ENCODE measurements around the gene SLC4A8.

The SLC4A8 gene

DNA sequence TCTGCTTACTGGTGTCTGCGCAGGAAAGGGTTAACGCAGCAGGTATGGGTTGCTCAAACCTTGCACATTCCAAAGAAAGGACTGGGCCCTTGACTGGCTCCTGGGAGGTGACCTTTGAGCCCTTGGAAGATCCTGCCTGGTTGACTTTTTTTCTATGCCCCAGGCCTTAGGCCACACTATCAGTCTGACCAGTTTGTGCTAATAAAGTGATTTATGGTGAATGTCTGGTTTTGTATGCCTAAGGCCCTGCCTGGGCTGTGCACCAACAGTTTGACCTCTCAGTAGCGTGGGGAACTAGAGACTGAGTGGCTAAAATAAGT lies 105.0 kb downstream of the SLC4A8 start:
- TF ChIP-seq TOX (CRISPR knock-in tag; IDR thresholded peaks at IDR 0.05; ENCODE audit: borderline replicate concordance), result no peak
- no peak for TF ChIP-seq CREB5 (CRISPR knock-in tag; IDR thresholded peaks at IDR 0.05; ENCODE audit: low read depth)
- no peak for TF ChIP-seq ISL1 (CRISPR knock-in tag; IDR thresholded peaks at IDR 0.05)
- TF ChIP-seq TCF4 (CRISPR knock-in tag; IDR thresholded peaks at IDR 0.05; ENCODE audit: borderline replicate concordance), result no peak
- TF ChIP-seq PPARA (CRISPR knock-in tag; IDR thresholded peaks at IDR 0.05; ENCODE audit: borderline replicate concordance), result no peak
- TF ChIP-seq, protein P1, sequence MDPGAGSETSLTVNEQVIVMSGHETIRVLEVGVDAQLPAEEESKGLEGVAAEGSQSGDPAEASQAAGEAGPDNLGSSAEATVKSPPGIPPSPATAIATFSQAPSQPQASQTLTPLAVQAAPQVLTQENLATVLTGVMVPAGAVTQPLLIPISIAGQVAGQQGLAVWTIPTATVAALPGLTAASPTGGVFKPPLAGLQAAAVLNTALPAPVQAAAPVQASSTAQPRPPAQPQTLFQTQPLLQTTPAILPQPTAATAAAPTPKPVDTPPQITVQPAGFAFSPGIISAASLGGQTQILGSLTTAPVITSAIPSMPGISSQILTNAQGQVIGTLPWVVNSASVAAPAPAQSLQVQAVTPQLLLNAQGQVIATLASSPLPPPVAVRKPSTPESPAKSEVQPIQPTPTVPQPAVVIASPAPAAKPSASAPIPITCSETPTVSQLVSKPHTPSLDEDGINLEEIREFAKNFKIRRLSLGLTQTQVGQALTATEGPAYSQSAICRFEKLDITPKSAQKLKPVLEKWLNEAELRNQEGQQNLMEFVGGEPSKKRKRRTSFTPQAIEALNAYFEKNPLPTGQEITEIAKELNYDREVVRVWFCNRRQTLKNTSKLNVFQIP (CRISPR knock-in tag; IDR thresholded peaks at IDR 0.05; ENCODE audit: borderline replicate concordance, low read depth), result no peak
- no peak for TF ChIP-seq ZNF8 (CRISPR knock-in tag; IDR thresholded peaks at IDR 0.05)
- no peak for TF ChIP-seq ZNF70 (CRISPR knock-in tag; IDR thresholded peaks at IDR 0.05)
- TF ChIP-seq BACH2 (CRISPR knock-in tag; IDR thresholded peaks at IDR 0.05; ENCODE audit: borderline replicate concordance), result no peak
- no peak for TF ChIP-seq GLIS3 (CRISPR knock-in tag; IDR thresholded peaks at IDR 0.05)
- no peak for TF ChIP-seq ARNTL (CRISPR knock-in tag; IDR thresholded peaks at IDR 0.05; ENCODE audit: borderline replicate concordance, low read depth)
- ATAC-seq, result no peak

DNA sequence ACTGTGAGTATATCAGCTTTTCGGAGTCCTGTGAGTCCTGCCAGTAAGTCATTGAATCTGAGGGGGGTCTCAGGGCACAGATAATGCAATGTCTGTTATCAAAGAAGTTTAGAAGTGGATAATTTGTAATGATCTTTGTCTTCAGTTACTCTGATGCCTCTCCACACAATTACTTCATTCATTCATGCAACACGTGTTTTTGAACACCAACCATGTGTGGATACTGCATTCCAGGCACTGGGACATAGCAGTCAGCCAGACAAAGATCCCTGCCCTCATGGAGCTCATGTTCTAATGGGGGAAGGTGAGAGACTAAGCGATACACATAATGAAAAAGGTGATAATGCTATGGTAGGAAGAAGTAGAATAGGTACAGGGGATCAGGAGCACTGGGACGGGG lies 105.6 kb downstream of the SLC4A8 start:
- ATAC-seq, result no peak
- TF ChIP-seq GLIS3 (CRISPR knock-in tag; IDR thresholded peaks at IDR 0.05) (no peak), ZFP3 (CRISPR knock-in tag; IDR thresholded peaks at IDR 0.05) (no peak), TOX (CRISPR knock-in tag; IDR thresholded peaks at IDR 0.05; ENCODE audit: borderline replicate concordance) (no peak), ISL1 (CRISPR knock-in tag; IDR thresholded peaks at IDR 0.05) (no peak), RARB (CRISPR knock-in tag; IDR thresholded peaks at IDR 0.05) (no peak), CSDC2 (CRISPR knock-in tag; IDR thresholded peaks at IDR 0.05) (no peak), ZC3H10 (CRISPR knock-in tag; IDR thresholded peaks at IDR 0.05) (no peak), TCF4 (CRISPR knock-in tag; IDR thresholded peaks at IDR 0.05; ENCODE audit: borderline replicate concordance) (no peak), PPARA (CRISPR knock-in tag; IDR thresholded peaks at IDR 0.05; ENCODE audit: borderline replicate concordance) (no peak), SNAI2 (CRISPR knock-in tag; IDR thresholded peaks at IDR 0.05) (no peak), ZNF8 (CRISPR knock-in tag; IDR thresholded peaks at IDR 0.05) (no peak)
- TF ChIP-seq, protein P1 (CRISPR knock-in tag; IDR thresholded peaks at IDR 0.05; ENCODE audit: borderline replicate concordance, low read depth), result no peak
- TF ChIP-seq, protein P2, sequence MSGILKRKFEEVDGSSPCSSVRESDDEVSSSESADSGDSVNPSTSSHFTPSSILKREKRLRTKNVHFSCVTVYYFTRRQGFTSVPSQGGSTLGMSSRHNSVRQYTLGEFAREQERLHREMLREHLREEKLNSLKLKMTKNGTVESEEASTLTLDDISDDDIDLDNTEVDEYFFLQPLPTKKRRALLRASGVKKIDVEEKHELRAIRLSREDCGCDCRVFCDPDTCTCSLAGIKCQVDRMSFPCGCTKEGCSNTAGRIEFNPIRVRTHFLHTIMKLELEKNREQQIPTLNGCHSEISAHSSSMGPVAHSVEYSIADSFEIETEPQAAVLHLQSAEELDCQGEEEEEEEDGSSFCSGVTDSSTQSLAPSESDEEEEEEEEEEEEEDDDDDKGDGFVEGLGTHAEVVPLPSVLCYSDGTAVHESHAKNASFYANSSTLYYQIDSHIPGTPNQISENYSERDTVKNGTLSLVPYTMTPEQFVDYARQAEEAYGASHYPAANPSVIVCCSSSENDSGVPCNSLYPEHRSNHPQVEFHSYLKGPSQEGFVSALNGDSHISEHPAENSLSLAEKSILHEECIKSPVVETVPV (CRISPR knock-in tag; IDR thresholded peaks at IDR 0.05), result no peak

GRCh38 chr12:51531284-51531977 lies 106.8 kb downstream of the SLC4A8 start:
- no peak; the same call in 2 of the 3 replicates for ATAC-seq
- TF ChIP-seq CREB5 (CRISPR knock-in tag; IDR thresholded peaks at IDR 0.05; ENCODE audit: low read depth) (no peak), TSHZ2 (CRISPR knock-in tag; IDR thresholded peaks at IDR 0.05) (no peak), SNAI2 (CRISPR knock-in tag; IDR thresholded peaks at IDR 0.05) (no peak), TOX (CRISPR knock-in tag; IDR thresholded peaks at IDR 0.05; ENCODE audit: borderline replicate concordance) (no peak), ZC3H10 (CRISPR knock-in tag; IDR thresholded peaks at IDR 0.05) (no peak), ARNTL (CRISPR knock-in tag; IDR thresholded peaks at IDR 0.05; ENCODE audit: borderline replicate concordance, low read depth) (no peak), ZNF8 (CRISPR knock-in tag; IDR thresholded peaks at IDR 0.05) (no peak), CSDC2 (CRISPR knock-in tag; IDR thresholded peaks at IDR 0.05) (no peak), ESRRG (CRISPR knock-in tag; IDR thresholded peaks at IDR 0.05) (no peak), ZNF565 (CRISPR knock-in tag; conservative IDR thresholded peaks at IDR 0.05; ENCODE audit: low read depth) (no peak), ISL1 (CRISPR knock-in tag; IDR thresholded peaks at IDR 0.05) (no peak), TCF4 (CRISPR knock-in tag; IDR thresholded peaks at IDR 0.05; ENCODE audit: borderline replicate concordance) (no peak), ZFP30 (CRISPR knock-in tag; IDR thresholded peaks at IDR 0.05) (no peak), BACH2 (CRISPR knock-in tag; IDR thresholded peaks at IDR 0.05; ENCODE audit: borderline replicate concordance) (no peak)
- TF ChIP-seq, protein P3, sequence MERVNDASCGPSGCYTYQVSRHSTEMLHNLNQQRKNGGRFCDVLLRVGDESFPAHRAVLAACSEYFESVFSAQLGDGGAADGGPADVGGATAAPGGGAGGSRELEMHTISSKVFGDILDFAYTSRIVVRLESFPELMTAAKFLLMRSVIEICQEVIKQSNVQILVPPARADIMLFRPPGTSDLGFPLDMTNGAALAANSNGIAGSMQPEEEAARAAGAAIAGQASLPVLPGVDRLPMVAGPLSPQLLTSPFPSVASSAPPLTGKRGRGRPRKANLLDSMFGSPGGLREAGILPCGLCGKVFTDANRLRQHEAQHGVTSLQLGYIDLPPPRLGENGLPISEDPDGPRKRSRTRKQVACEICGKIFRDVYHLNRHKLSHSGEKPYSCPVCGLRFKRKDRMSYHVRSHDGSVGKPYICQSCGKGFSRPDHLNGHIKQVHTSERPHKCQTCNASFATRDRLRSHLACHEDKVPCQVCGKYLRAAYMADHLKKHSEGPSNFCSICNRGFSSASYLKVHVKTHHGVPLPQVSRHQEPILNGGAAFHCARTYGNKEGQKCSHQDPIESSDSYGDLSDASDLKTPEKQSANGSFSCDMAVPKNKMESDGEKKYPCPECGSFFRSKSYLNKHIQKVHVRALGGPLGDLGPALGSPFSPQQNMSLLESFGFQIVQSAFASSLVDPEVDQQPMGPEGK (CRISPR knock-in tag; IDR thresholded peaks at IDR 0.05; ENCODE audit: borderline replicate concordance), result no peak
- TF ChIP-seq, protein P2 (CRISPR knock-in tag; IDR thresholded peaks at IDR 0.05), result no peak
